ENCODE results near the gene GALNTL6.
"Not testable (repeated sequence)": the region's sequence is repeated elsewhere in the genome, so short reads cannot be mapped to it uniquely, and the experiment has no call there.

GALNTL6 gene

GRCh38 chr4:172868271-172868670, 1055.1 kb downstream of the GALNTL6 start:
- no peak for DNase-seq (ENCODE audit: low spot score)

- no peak for DNase-seq (ENCODE audit: low spot score)
Measured at GRCh38 chr4:172869621-172870268, 1056.5 kb downstream of the GALNTL6 start.

- no peak for DNase-seq (ENCODE audit: low spot score)
Measured at GRCh38 chr4:172871381-172871780, 1058.2 kb downstream of the GALNTL6 start.

- DNase-seq (ENCODE audit: low spot score), result no peak
Measured at GRCh38 chr4:172874944-172875343, 1061.7 kb downstream of the GALNTL6 start.

- no peak for DNase-seq (ENCODE audit: low spot score)
Measured at GRCh38 chr4:172876394-172876793, 1063.2 kb downstream of the GALNTL6 start.

- DNase-seq (ENCODE audit: low spot score), result no peak
Measured at GRCh38 chr4:172881645-172882044, 1068.4 kb downstream of the GALNTL6 start.

- DNase-seq (ENCODE audit: low spot score), result not testable (repeated sequence)
Measured at GRCh38 chr4:172887358-172887757, 1074.2 kb downstream of the GALNTL6 start.

GRCh38 chr4:172887959-172888358, 1074.8 kb downstream of the GALNTL6 start:
- no peak for DNase-seq (ENCODE audit: low spot score)

GRCh38 chr4:172892300-172892699, 1079.1 kb downstream of the GALNTL6 start:
- DNase-seq (ENCODE audit: low spot score), result no peak

- DNase-seq (ENCODE audit: low spot score), result no peak
Measured at GRCh38 chr4:172895699-172896098, 1082.5 kb downstream of the GALNTL6 start.

- DNase-seq (ENCODE audit: low spot score), result no peak
Measured at GRCh38 chr4:172897046-172897445, 1083.8 kb downstream of the GALNTL6 start.

- no peak for DNase-seq (ENCODE audit: low spot score)
Measured at GRCh38 chr4:172898715-172899114, 1085.5 kb downstream of the GALNTL6 start.

- no peak for DNase-seq (ENCODE audit: low spot score)
Measured at GRCh38 chr4:172899861-172900260, 1086.7 kb downstream of the GALNTL6 start.

- DNase-seq (ENCODE audit: low spot score), result no peak
Measured at GRCh38 chr4:172900900-172901299, 1087.7 kb downstream of the GALNTL6 start.

GRCh38 chr4:172912468-172912867, 1099.3 kb downstream of the GALNTL6 start:
- not testable (repeated sequence) for DNase-seq (ENCODE audit: low spot score)

- DNase-seq (ENCODE audit: low spot score), result not testable (repeated sequence)
Measured at GRCh38 chr4:172917403-172917802, 1104.2 kb downstream of the GALNTL6 start.

GRCh38 chr4:172919269-172919668, 1106.1 kb downstream of the GALNTL6 start:
- no peak for DNase-seq (ENCODE audit: low spot score)

- DNase-seq (ENCODE audit: low spot score), result no peak
Measured at GRCh38 chr4:172927096-172927814, 1114.1 kb downstream of the GALNTL6 start.

- DNase-seq (ENCODE audit: low spot score), result no peak
Measured at GRCh38 chr4:172928347-172928746, 1115.1 kb downstream of the GALNTL6 start.

- DNase-seq (ENCODE audit: low spot score), result no peak
Measured at GRCh38 chr4:172938072-172938829, 1125.0 kb downstream of the GALNTL6 start.

GRCh38 chr4:172938870-172939269, 1125.7 kb downstream of the GALNTL6 start:
- no peak for DNase-seq (ENCODE audit: low spot score)

GRCh38 chr4:172942840-172943239, 1129.6 kb downstream of the GALNTL6 start:
- DNase-seq (ENCODE audit: low spot score), result no peak

- DNase-seq (ENCODE audit: low spot score), result no peak
Measured at GRCh38 chr4:172945611-172946010, 1132.4 kb downstream of the GALNTL6 start.

All from CD4-positive, alpha-beta T cell treated with Interleukin-2 at 100 ng/mL for 4 hours (primary cell).